ENCODE measurements around the gene GIGYF2. TPM values are rescaled to one million over a fixed set of nuclear protein-coding genes. Genes with fewer than 3 reads are reported as not detected.

GIGYF2 gene
- total and polyA plus RNA-seq, 4 donors: 10.6 to 50.5 (median 26.7) TPM

DNA sequence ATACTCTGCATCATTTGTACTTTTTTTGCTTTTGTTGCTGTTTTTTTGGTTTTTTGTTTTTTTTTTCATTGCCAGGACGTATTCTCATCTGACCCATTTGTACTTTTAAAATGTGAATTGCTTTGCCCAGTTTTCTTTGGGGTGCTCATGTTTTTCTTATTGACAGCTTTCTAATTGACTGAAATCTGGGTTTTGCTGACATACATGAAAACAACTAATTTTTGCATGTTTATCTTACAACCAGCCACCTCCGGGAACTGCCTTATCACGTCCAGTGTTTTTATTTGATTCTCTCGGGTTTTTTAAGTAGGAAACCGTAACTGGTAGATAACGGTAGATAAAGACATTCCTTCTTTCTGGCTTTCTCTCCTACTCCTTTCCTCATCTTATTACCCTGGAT is 211.6 kb downstream of the GIGYF2 start:
- Histone ChIP-seq H3K9me3 (ENCODE audit: control insufficient read depth in 4 of 4, low read length in 3 of 4) (peaks cover 0 to 7% (median 2%) of the 10 kb centered on the region in 4 donors), H3K9ac (ENCODE audit: low read depth in 1 of 2, low read length in 2 of 2) (no peak overlapping the region), H3K4me1 (ENCODE audit: control insufficient read depth in 4 of 4, insufficient read depth in 4 of 4, low read length in 3 of 4) (no peaks in the 10 kb centered on the region), H3K4me3 (ENCODE audit: low read depth in 1 of 3, low read length in 3 of 3) (no peak overlapping the region), H3K27ac (ENCODE audit: low read depth in 1 of 2, low read length in 2 of 2) (no peak overlapping the region), H3K36me3 (ENCODE audit: control insufficient read depth in 4 of 4, insufficient read depth in 3 of 4, low read depth in 1 of 4, low read length in 3 of 4) (peaks cover 0 to 6% (median 3%) of the 10 kb centered on the region in 4 donors), H3K27me3 (ENCODE audit: control insufficient read depth in 4 of 4, insufficient read depth in 4 of 4, low read length in 3 of 4) (no peaks in the 10 kb centered on the region)
- WGBS: 76% methylated on average over 6 of the region's 6 CpGs
- TF ChIP-seq TAF1 (conservative IDR thresholded peaks at IDR 0.05) (no peak), RXRA (IDR thresholded peaks at IDR 0.05) (no peak), HNF4G (IDR thresholded peaks at IDR 0.05) (no peak), SP1 (IDR thresholded peaks at IDR 0.05) (no peak)
- TF ChIP-seq, protein P1, sequence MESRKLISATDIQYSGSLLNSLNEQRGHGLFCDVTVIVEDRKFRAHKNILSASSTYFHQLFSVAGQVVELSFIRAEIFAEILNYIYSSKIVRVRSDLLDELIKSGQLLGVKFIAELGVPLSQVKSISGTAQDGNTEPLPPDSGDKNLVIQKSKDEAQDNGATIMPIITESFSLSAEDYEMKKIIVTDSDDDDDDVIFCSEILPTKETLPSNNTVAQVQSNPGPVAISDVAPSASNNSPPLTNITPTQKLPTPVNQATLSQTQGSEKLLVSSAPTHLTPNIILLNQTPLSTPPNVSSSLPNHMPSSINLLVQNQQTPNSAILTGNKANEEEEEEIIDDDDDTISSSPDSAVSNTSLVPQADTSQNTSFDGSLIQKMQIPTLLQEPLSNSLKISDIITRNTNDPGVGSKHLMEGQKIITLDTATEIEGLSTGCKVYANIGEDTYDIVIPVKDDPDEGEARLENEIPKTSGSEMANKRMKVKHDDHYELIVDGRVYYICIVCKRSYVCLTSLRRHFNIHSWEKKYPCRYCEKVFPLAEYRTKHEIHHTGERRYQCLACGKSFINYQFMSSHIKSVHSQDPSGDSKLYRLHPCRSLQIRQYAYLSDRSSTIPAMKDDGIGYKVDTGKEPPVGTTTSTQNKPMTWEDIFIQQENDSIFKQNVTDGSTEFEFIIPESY (IDR thresholded peaks at IDR 0.05): no peak
- DNase-seq (ENCODE audit: low spot score): no peak

Small RNAs within 50 kb of the gene (small RNA-seq; reads per million reads assigned to genes)
- gene RF00019 (not detected), gene RN7SL359P (0.55 reads per million, percentile 60 among the genes with 10 or more reads in this experiment), gene RNU6-107P (not detected)

Other genes with a start within 250 kb of the GIGYF2 start
- gene ALPI, start 241.2 kb upstream of the GIGYF2 start, total RNA-seq: not detected
- gene ALPI, start 241.2 kb upstream of the GIGYF2 start, polyA plus RNA-seq: under 1 TPM in 1 of 2 donors, not detected in 1; 0.02 TPM
- gene ECEL1, start 209.5 kb upstream of the GIGYF2 start, total RNA-seq: 1 to 10 TPM in 1 of 2 donors, not detected in 1; 1.8 TPM
- gene ECEL1, start 209.5 kb upstream of the GIGYF2 start, polyA plus RNA-seq: under 1 TPM in 1 of 2 donors, not detected in 1; 0.67 TPM
- gene PRSS56, start 176.9 kb upstream of the GIGYF2 start, total RNA-seq: not detected
- gene PRSS56, start 176.9 kb upstream of the GIGYF2 start, polyA plus RNA-seq: under 1 TPM in 1 of 2 donors, not detected in 1; 0.02 TPM
- gene CHRND, start 171.2 kb upstream of the GIGYF2 start, total RNA-seq: not detected
- gene CHRND, start 171.2 kb upstream of the GIGYF2 start, polyA plus RNA-seq: not detected
- not detected for gene CHRNG, start 157.6 kb upstream of the GIGYF2 start, total RNA-seq
- not detected for gene CHRNG, start 157.6 kb upstream of the GIGYF2 start, polyA plus RNA-seq
- gene TIGD1, start 146.8 kb upstream of the GIGYF2 start, total RNA-seq: 1 to 10 TPM; 1.8 to 3.0 TPM
- 1 to 10 TPM in 1 of 2 donors, under 1 TPM in 1; 0.50 to 1.6 TPM for gene TIGD1, start 146.8 kb upstream of the GIGYF2 start, polyA plus RNA-seq
- gene EIF4E2, start 146.6 kb upstream of the GIGYF2 start, total RNA-seq: 10 to 100 TPM; 30.0 to 46.9 TPM
- 10 to 100 TPM; 44.6 to 46.3 TPM for gene EIF4E2, start 146.6 kb upstream of the GIGYF2 start, polyA plus RNA-seq
- 10 to 100 TPM in 1 of 2 donors, 1 to 10 TPM in 1; 3.3 to 13.9 TPM for gene EFHD1, start 63.7 kb upstream of the GIGYF2 start, total RNA-seq
- 10 to 100 TPM in 1 of 2 donors, 1 to 10 TPM in 1; 6.7 to 28.5 TPM for gene EFHD1, start 63.7 kb upstream of the GIGYF2 start, polyA plus RNA-seq
- gene KCNJ13, start 79.2 kb downstream of the GIGYF2 start, total RNA-seq: under 1 TPM in 1 of 2 donors, not detected in 1; 0.08 TPM
- under 1 TPM in 1 of 2 donors, not detected in 1; 0.79 TPM for gene KCNJ13, start 79.2 kb downstream of the GIGYF2 start, polyA plus RNA-seq
- gene SNORC, start 172.9 kb downstream of the GIGYF2 start, total RNA-seq: 10 to 100 TPM in 1 of 2 donors, 1 to 10 TPM in 1; 2.7 to 12.3 TPM
- 10 to 100 TPM in 1 of 2 donors, 1 to 10 TPM in 1; 2.4 to 10.5 TPM for gene SNORC, start 172.9 kb downstream of the GIGYF2 start, polyA plus RNA-seq